ENCODE data around the gene TCAIM.

Gene TCAIM

DNA sequence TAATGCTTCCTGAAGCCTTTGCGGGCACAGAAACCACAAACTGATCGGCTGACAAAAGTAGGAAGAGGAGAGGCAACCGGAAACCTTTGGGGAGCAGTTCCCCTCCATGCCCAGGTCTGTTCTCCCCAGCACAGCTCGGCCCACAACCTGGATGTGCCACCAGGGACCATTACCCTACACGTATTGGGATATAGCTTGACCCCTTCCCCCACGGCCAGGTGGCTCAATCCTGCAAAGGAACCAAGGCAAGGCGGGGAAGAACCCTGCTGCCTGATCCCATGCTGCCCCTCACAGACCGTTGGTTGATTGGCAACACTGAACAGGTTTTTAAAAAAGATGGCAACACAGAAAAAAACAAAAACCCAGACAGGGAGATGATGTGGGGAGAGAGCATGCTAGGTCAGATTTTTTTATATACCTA is 19.7 kb upstream of the TCAIM start:
- no peak for DNase-seq (ENCODE audit: low spot score)
- TF ChIP-seq, protein P1, sequence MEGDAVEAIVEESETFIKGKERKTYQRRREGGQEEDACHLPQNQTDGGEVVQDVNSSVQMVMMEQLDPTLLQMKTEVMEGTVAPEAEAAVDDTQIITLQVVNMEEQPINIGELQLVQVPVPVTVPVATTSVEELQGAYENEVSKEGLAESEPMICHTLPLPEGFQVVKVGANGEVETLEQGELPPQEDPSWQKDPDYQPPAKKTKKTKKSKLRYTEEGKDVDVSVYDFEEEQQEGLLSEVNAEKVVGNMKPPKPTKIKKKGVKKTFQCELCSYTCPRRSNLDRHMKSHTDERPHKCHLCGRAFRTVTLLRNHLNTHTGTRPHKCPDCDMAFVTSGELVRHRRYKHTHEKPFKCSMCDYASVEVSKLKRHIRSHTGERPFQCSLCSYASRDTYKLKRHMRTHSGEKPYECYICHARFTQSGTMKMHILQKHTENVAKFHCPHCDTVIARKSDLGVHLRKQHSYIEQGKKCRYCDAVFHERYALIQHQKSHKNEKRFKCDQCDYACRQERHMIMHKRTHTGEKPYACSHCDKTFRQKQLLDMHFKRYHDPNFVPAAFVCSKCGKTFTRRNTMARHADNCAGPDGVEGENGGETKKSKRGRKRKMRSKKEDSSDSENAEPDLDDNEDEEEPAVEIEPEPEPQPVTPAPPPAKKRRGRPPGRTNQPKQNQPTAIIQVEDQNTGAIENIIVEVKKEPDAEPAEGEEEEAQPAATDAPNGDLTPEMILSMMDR (IDR thresholded peaks at IDR 0.05; ENCODE audit: extremely low read depth, missing control alignments): no peak

DNA sequence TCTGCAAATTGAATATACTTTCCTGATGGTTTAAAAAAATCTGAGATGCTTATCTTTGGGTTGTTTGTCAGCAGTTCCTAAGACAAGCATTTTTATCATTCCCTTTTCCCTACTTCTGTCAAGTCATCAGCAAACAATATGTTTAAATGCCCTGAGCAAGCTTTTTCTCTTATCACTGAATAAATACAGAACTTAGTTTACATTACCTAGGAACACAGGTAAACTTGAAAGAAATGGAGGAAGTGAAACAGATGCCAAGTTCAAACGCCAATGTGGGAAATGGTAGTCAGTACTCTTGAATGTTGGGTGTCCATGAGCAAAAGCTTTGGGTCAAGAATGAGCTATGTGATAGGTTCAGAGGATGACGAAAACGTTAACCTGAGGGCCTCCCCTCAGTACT is 17.2 kb upstream of the TCAIM start:
- TF ChIP-seq, protein P1 (IDR thresholded peaks at IDR 0.05; ENCODE audit: extremely low read depth, missing control alignments): no peak
- no peak for DNase-seq (ENCODE audit: low spot score)

DNA sequence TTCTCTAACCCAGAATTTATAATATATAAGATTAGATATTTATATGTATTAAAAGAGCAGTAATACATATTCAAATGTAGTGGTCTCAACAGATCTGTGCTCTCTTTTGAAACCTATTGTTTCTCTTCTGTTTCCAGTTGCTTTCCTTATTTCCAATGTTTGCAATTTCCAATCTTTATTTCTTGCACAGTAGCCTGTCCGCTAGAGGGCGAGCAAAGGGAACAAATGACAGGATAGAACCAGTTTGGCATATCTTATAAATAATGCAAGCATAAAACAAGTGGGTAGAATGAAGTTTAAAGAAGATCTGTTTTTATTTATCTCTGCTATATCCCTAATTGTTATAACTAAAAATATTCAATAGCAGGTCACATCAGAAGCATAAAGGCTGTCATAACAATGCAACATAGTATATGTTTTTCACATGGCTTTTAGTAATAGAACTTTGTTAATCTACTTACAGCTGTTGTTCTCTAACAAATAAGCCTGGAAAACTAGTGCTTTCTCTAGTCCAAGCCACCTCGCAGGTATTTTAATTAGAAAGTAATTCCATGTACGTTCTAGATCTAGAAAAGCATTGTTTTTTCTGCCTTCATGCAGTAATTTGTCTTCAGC is 15.1 kb upstream of the TCAIM start:
- TF ChIP-seq, protein P1 (IDR thresholded peaks at IDR 0.05; ENCODE audit: extremely low read depth, missing control alignments): peak; percentile 80
- peak; percentile 23 for DNase-seq (ENCODE audit: low spot score)

DNA sequence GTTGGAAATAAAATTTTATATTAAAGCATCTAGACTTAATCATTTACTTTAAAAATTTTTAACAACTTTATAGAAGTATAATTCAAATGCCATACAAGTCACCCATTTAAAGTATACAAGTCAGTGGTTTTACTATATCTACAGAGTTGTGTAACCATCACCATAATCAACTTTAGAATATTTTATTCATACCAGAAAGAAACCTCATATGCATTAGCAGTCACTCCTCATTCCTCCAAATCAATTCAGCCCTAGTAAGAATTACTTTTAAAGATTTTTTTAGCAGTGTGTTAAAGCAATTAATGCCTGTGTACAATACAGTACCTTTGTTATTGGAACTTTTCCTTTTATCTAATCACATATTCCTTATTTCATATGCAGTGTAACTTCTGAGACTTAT is 14.0 kb upstream of the TCAIM start:
- TF ChIP-seq, protein P1 (IDR thresholded peaks at IDR 0.05; ENCODE audit: extremely low read depth, missing control alignments): no peak
- no peak for DNase-seq (ENCODE audit: low spot score)

DNA sequence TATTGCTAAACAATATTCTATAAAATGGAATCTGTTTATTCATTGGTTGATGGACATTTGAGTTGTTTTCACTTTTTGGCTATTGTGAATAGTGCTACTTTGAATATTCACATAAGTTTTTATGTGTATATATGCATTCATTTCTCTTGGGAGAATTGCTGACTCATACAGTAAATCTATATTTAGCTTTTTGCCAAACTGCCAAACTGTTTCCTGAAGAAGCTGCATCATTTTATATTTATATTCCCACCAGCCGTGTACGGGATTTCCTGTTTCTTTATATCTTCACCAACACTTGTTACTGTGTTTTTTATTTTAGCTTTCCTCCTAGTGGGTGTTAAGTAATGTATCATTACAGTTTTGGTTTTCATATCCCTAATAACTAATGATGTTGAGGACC is 12.5 kb upstream of the TCAIM start:
- TF ChIP-seq, protein P1 (IDR thresholded peaks at IDR 0.05; ENCODE audit: extremely low read depth, missing control alignments): no peak
- no peak for DNase-seq (ENCODE audit: low spot score)

DNA sequence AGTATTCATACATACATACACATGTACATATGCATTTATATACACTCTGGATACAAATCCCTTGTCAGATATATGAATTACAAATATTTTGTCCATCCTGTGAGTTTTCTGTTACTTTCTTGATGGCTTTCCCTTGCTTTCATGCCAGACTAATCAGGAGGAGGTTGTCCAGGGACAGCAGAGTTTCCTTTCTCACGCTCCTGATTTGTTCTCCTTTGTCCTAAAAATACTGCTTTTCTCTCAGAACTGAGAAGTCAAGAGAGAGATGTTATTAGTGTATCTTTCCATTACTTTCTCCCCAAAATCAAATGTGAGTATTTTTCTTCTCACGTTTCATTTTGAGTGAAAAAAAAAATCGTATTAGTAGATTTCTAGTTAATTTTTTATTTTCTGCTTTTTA is 12.1 kb upstream of the TCAIM start:
- TF ChIP-seq, protein P1 (IDR thresholded peaks at IDR 0.05; ENCODE audit: extremely low read depth, missing control alignments): no peak
- no peak for DNase-seq (ENCODE audit: low spot score)

DNA sequence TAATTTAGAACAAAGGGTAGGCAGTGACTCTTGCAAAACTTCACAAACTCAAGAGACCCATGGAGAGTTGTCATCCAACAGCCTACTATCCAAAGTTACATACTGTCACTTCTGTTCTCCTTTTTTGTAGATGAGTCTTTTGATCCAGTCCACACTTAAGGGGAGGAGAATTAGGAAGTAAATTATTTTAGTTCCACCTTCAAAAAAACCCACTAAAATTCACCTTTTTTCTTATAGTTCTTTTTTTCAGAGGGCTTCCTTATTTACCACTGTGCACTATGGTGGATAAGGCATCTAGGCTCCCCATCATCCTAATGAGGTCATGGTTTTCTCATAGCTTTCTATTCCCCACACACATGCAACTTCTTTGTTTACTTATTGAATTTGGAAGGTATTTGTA is 8.6 kb upstream of the TCAIM start:
- TF ChIP-seq, protein P1 (IDR thresholded peaks at IDR 0.05; ENCODE audit: extremely low read depth, missing control alignments): no peak
- no peak for DNase-seq (ENCODE audit: low spot score)
